HEK293T (cell line): ENCODE measurements around the gene UBL4A.
A peak's percentile ranks its signal among the peaks of the same experiment; 100 is the strongest.

Experiments used
- CTCF ChIA-PET: fragments of 350-600 bp; formaldehyde crosslinking; extraction: SDS; loops from one replicate; lab custom pipeline; 2021; ENCODE audit warnings: antibody characterized with exemption, inconsistent platforms; lab: Yijun Ruan, JAX
- POLR2A ChIA-PET: fragments of 350-600 bp; formaldehyde crosslinking; extraction: SDS; loops from one replicate; lab custom pipeline; 2020; ENCODE audit warnings: antibody characterized with exemption, inconsistent platforms; lab: Yijun Ruan, JAX
- DNase-seq: peaks from one replicate; pipeline ENCODE4 v3.0.0; 2012; ENCODE audit warnings: mixed read lengths; ENCODE audit errors: extremely low spot score
- ARNT ChIP-seq: fragments of 450-650 bp; IDR thresholded peaks from 2 replicates; pipeline ENCODE4 v1.6.1; 2017; ENCODE audit warnings: mild to moderate bottlenecking
- BHLHE40 ChIP-seq: fragments of 450-650 bp; IDR thresholded peaks from 2 replicates; pipeline ENCODE4 v1.6.1; 2016; ENCODE audit warnings: mild to moderate bottlenecking, moderate library complexity, borderline replicate concordance
- CTBP1 ChIP-seq: fragments of 450-650 bp; IDR thresholded peaks from 2 replicates; pipeline ENCODE4 v1.6.1; 2016; ENCODE audit warnings: borderline replicate concordance
- ELF4 ChIP-seq: fragments of 450-650 bp; IDR thresholded peaks from 2 replicates; pipeline ENCODE4 v1.6.1; 2017; ENCODE audit warnings: antibody characterized with exemption
- FOXA1 ChIP-seq: fragments of 450-650 bp; IDR thresholded peaks from 2 replicates; pipeline ENCODE4 v1.6.1; 2016; ENCODE audit warnings: mild to moderate bottlenecking
- FOXK2 ChIP-seq: fragments of 450-650 bp; IDR thresholded peaks from 2 replicates; pipeline ENCODE4 v1.6.1; 2016; ENCODE audit warnings: mild to moderate bottlenecking
- FOXM1 ChIP-seq: fragments of 450-650 bp; IDR thresholded peaks from 2 replicates; pipeline ENCODE4 v1.6.1; 2017; ENCODE audit warnings: mild to moderate bottlenecking, borderline replicate concordance
- HDGF ChIP-seq: fragments of 450-650 bp; IDR thresholded peaks from 2 replicates; pipeline ENCODE4 v1.6.1; 2017; ENCODE audit warnings: antibody characterized with exemption, borderline replicate concordance
- L3MBTL2 ChIP-seq: fragments of 450-650 bp; conservative IDR thresholded peaks from 2 replicates; pipeline ENCODE4 v1.6.1; 2016; ENCODE audit warnings: mild to moderate bottlenecking
- LEF1 ChIP-seq: fragments of 450-650 bp; IDR thresholded peaks from 2 replicates; pipeline ENCODE4 v1.6.1; 2017; ENCODE audit warnings: mild to moderate bottlenecking, borderline replicate concordance
- NFRKB ChIP-seq: fragments of 450-650 bp; IDR thresholded peaks from 2 replicates; pipeline ENCODE4 v1.6.1; 2016; ENCODE audit warnings: mild to moderate bottlenecking, moderate library complexity
- SP1 ChIP-seq: fragments of 450-650 bp; IDR thresholded peaks from 2 replicates; pipeline ENCODE4 v1.6.1; 2017
- SUZ12 ChIP-seq: fragments of 450-650 bp; IDR thresholded peaks from 2 replicates; pipeline ENCODE4 v1.6.1; 2016; ENCODE audit warnings: mild to moderate bottlenecking
- TARDBP ChIP-seq: fragments of 450-650 bp; IDR thresholded peaks from 2 replicates; pipeline ENCODE4 v1.6.1; 2016
- ZNF384 ChIP-seq: fragments of 450-650 bp; IDR thresholded peaks from 2 replicates; pipeline ENCODE4 v1.6.1; 2016
- TF ChIP-seq, protein P1 (sequence below): fragments of 450-650 bp; IDR thresholded peaks from 2 replicates; pipeline ENCODE4 v1.6.1; 2016

Gene UBL4A

DNA sequence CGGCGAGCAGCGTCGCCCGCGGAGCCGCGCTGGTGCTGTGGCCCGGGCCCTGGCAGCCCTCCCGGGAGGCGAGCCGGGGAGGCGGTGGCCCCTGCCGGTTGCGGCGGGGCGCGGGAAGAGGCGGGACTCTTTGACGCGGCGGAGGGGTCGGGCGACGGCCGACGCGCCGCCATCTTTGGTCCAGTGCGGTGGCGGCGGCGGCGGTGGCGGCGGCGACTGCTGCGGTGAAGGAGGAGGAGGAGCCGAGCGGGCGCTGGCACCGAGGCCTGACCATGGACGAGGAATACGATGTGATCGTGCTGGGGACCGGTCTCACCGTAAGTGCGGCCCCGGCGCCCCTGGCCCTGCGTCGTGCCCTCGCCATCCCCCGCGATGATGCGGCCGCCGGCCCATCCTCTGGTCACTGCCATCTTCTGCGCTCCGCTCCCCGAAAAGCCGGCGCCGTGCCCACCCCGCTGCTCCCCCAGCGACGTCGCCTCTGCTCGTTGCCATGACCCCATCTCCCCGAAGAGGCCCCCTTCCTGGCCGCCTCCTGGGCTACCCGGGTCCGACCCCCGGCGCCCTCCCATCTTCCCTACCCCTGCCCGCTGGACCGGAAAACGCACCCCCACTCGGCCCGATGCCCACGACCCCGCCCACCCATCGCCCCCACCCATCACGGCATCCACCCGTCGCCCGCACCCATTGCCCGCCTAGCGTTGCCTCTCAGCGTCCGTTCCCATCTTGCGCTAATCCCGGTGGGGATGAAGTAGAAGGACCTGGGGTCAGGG lies 49.2 kb downstream of the UBL4A start, which contains the start of gene GDI1:
GDI1 (plus strand) TSS at position 172 of the 770 bp plus-strand sequence; CDS start at position 273, 101 bp downstream.
- ChIA-PET CTCF (no interaction called here), POLR2A (interaction anchor here (1.9 kb wide), 1 partner anchor 25 kb away, joined by 5 read pairs; no protein-coding TSS in a partner anchor)
- DNase-seq: peak; percentile 66
- peak; percentile 74; the same call in 1 of the 2 replicates for TF ChIP-seq LEF1
- 0 out of 2 replicates have a peak, but pooled peaks have one; percentile 9 for TF ChIP-seq CTBP1
- TF ChIP-seq ZNF384: no peak
- no peak for TF ChIP-seq L3MBTL2
- TF ChIP-seq NFRKB: no peak
- no peak for TF ChIP-seq HDGF

DNA sequence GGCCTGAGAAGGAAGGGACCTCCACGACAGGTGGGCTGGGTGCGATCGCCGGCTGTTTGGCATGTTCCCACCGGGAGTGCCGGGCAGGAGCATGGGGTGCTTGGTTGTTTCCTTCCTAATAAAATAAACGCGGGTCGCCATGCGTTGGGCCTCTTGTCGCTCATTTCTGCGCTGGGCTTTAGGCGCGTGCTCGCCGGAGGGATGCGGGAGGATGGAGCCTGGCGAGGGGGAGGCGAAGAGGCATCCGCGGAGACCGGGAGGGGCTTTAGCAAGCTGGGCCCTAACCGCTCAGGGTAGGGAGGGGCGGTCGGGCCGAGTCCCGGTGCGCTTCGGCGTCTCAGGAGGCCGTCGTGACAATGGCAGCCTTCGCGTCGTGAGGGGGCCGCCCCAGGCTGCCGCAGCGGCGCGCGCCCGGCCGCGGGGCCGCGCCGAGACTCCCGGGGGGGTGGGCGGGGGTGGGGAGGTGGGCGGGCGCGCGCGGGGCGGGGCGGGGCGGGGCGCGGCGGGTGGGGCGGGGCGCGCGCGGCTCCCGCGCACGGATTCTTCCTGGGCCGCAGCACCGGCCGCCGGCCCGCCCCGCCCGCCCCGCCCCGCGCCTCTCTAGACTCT lies 49.9 kb downstream of the UBL4A start:
- POLR2A ChIA-PET: interaction anchor here (1.1 to 1.9 kb wide), 2 partner anchors 8 to 24 kb away, joined by 4 to 5 read pairs; partner anchors contain the start of gene FAM50A
- DNase-seq: peak; percentile 76
- CTCF ChIA-PET: no interaction called here
- no peak; the same call in 1 of the 2 replicates for TF ChIP-seq L3MBTL2
- TF ChIP-seq, protein P1, sequence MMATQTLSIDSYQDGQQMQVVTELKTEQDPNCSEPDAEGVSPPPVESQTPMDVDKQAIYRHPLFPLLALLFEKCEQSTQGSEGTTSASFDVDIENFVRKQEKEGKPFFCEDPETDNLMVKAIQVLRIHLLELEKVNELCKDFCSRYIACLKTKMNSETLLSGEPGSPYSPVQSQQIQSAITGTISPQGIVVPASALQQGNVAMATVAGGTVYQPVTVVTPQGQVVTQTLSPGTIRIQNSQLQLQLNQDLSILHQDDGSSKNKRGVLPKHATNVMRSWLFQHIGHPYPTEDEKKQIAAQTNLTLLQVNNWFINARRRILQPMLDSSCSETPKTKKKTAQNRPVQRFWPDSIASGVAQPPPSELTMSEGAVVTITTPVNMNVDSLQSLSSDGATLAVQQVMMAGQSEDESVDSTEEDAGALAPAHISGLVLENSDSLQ: no peak
- no peak for TF ChIP-seq SP1
- no peak for TF ChIP-seq ELF4
- TF ChIP-seq FOXA1: no peak
- no peak for TF ChIP-seq FOXK2
- TF ChIP-seq ZNF384: no peak
- no peak for TF ChIP-seq HDGF
- TF ChIP-seq ARNT: no peak
- no peak for TF ChIP-seq CTBP1
- no peak for TF ChIP-seq BHLHE40
- TF ChIP-seq TARDBP: no peak

DNA sequence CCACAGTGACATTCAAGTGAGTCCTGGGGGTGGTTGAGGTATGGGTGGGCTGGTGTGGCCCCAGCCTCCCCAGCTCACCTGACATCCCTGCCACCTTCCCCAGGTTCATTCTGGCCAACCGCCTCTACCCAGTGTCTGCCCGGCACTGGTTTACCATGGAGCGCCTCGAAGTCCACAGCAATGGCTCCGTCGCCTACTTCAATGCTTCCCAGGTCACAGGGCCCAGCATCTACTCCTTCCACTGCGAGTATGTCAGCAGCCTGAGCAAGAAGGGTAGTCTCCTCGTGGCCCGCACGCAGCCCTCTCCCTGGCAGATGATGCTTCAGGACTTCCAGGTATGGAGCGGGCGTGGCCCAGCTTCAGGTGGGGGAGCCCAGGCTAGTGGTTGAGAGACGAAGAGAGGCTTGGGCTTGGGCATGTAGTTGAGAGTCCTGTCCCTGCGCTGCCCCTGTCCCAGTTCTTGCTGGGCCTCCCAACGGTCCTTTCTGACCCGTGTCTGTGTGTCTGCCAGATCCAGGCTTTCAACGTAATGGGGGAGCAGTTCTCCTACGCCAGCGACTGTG lies 51.2 kb downstream of the UBL4A start:
- CTCF ChIA-PET: no interaction called here
- TF ChIP-seq BHLHE40 (no peak), ARNT (no peak), HDGF (no peak), SUZ12 (no peak)
- POLR2A ChIA-PET: interaction anchor here (0.8 to 1.9 kb wide), 4 partner anchors 9 to 55 kb away, joined by 3 to 5 read pairs (median 4); partner anchors contain the start of genes FAM50A, SLC10A3 and UBL4A
- no peak for DNase-seq

DNA sequence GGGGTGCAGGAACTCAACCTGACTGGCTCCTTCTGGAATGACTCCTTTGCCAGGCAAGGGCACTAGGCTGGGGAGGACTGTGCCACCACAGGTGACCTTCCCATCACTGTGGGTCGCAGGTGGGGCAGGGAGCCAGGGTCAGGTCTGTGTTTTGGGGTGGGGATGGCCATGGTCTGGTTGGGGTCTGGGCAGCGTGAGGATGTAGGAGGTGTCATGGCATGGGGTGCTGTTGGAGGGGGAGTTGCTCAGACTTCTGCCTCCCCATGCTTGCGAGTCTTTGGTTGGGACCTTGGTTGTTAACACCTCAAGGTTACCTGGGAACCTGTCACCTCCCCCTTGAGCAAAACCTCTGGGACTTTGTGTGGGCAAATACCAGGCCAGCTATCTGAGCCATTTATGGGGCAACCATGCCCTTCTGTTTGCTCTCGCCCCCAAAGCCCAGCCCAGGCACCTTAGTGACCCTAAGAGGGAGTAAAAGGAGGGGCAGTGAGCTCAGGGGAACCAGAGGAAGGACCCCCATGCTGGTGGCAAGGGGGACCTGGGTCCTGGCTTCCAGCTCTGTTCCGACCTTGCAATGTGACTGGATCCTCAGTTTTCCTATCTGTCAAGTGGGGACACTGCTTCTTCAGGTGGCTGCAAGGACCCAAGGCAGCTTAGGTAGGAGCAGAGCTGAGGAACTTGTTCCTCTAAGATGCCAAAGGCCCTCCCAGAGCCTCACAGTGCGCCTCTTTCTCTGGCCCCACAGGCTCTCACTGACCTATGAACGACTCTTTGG lies 51.8 kb downstream of the UBL4A start:
- no peak for DNase-seq
- no peak for TF ChIP-seq ELF4
- no peak for TF ChIP-seq HDGF
- TF ChIP-seq L3MBTL2: no peak
- TF ChIP-seq ZNF384: no peak
- no peak for TF ChIP-seq FOXA1
- no peak for TF ChIP-seq NFRKB
- TF ChIP-seq, protein P1: no peak
- no peak for TF ChIP-seq CTBP1
- TF ChIP-seq BHLHE40: no peak
- no peak for TF ChIP-seq FOXM1
- TF ChIP-seq LEF1: no peak
- TF ChIP-seq TARDBP: no peak
- ChIA-PET POLR2A (interaction anchor here (0.8 to 1.9 kb wide), 2 partner anchors 52 to 55 kb away, joined by 3 to 5 read pairs; partner anchors contain the start of genes SLC10A3 and UBL4A), CTCF (no interaction called here)
